K562 (cell line): ENCODE measurements around the gene TNK2. TPM values are rescaled to one million over a fixed set of nuclear protein-coding genes. Genes with fewer than 3 reads are reported as not detected.

ENCODE experiments used
- ATAC-seq: fragments of 200-7000 bp; cut with Tn5 transposase; 3 replicates; pipeline ENCODE4 v1.9.1; 2020; ENCODE audit warnings: moderate library complexity
- BruUV-seq: library from RNA; stranded (reverse); fragments of 400-500 nt; replicated peaks from 2 replicates; lab custom pipeline; 2021; lab: Mats Ljungman, UMichigan
- CTCF ChIA-PET: fragments of 300-600 bp; formaldehyde crosslinking; extraction: SDS; loops from one replicate; lab custom pipeline; 2021; ENCODE audit warnings: low intra/inter-chr PET ratio; lab: Yijun Ruan, JAX
- POLR2A ChIA-PET: fragments of 300-600, 350-650 bp; sonication (Branson Sonifier 250); formaldehyde crosslinking; extraction: SDS; loops from one replicate; lab custom pipeline; 2021; ENCODE audit warnings: antibody characterized with exemption, inconsistent platforms; lab: Yijun Ruan, JAX
- DNase-seq, 4 experiments: peaks; one replicate each; pipeline versions ENCODE4 v3.0.0 to v3.0.0-alpha.2; 2011 to 2018; ENCODE audit warnings: low spot score in 3 of 4, mixed read lengths in 3 of 4; ENCODE audit errors: extremely low read depth in 1 of 4
- FAIRE-seq: peaks from 2 replicates; lab custom pipeline; 2011; peaks lifted over from hg19 to GRCh38; lab: Jason Lieb, UNC
- H2AFZ ChIP-seq: 2 replicates; pipeline ENCODE4 v1.6.0; 2011; ENCODE audit warnings: low read depth, low read length, control low read depth, inconsistent platforms
- H3K27ac ChIP-seq: fragments of 200-600 bp; 3 replicates; pipeline ENCODE4 v1.8.0; 2011; ENCODE audit warnings: low read depth, mild to moderate bottlenecking, control low read depth, inconsistent platforms, low read length, moderate library complexity, mixed read lengths; ENCODE audit errors: extremely low read depth
- H3K27me3 ChIP-seq, 2 experiments: fragments of 300-600 bp in 1 of 2; 2 replicates in 1 of 2; 3 replicates in 1 of 2; pipeline versions ENCODE4 v1.6.0 to v1.8.0; 2011; ENCODE audit warnings: inconsistent platforms in 2 of 2, low read length in 2 of 2, mild to moderate bottlenecking in 1 of 2, mixed read lengths in 1 of 2, moderate library complexity in 1 of 2; ENCODE audit not compliant: control insufficient read depth in 2 of 2, insufficient read depth in 2 of 2
- H3K36me3 ChIP-seq: fragments of 300-600 bp; 3 replicates; pipeline ENCODE4 v1.8.0; 2011; ENCODE audit warnings: mild to moderate bottlenecking, low read length, inconsistent platforms; ENCODE audit not compliant: control insufficient read depth, insufficient read depth
- H3K4me1 ChIP-seq, 2 experiments: fragments of 200-600 bp in 1 of 2; replicated peaks in 1 of 2; 2 replicates in 1 of 2; 3 replicates in 1 of 2; pipeline versions ENCODE4 v1.5.1 to v1.8.0; 2011; ENCODE audit warnings: inconsistent platforms in 2 of 2, low read length in 2 of 2, mild to moderate bottlenecking in 1 of 2, mixed read lengths in 1 of 2, moderate library complexity in 1 of 2; ENCODE audit not compliant: control insufficient read depth in 2 of 2, insufficient read depth in 2 of 2
- H3K4me2 ChIP-seq: 2 replicates; pipeline ENCODE4 v1.6.1; 2011; ENCODE audit warnings: low read length, control low read depth, inconsistent platforms, mixed read lengths; ENCODE audit not compliant: insufficient read depth
- H3K4me3 ChIP-seq: fragments of 200-600 bp; sonication (generic), shearing (Covaris generic); 2 replicates; pipeline ENCODE4 v1.5.1; 2016; ENCODE audit warnings: control low read depth, inconsistent platforms
- H3K79me2 ChIP-seq: fragments of 200-600 bp; 3 replicates; pipeline ENCODE4 v1.8.0; 2011; ENCODE audit warnings: low read length, inconsistent platforms; ENCODE audit not compliant: control insufficient read depth, insufficient read depth
- H3K9ac ChIP-seq, 2 experiments: 2 replicates each; pipeline versions ENCODE4 v1.6.0 to v1.6.1; 2011; ENCODE audit warnings: low read depth in 2 of 2, low read length in 2 of 2, control low read depth in 1 of 2, inconsistent platforms in 1 of 2, mild to moderate bottlenecking in 1 of 2, mixed read lengths in 1 of 2; ENCODE audit not compliant: insufficient read depth in 1 of 2
- H3K9me1 ChIP-seq: one replicate; pipeline ENCODE4 v1.6.0; 2011; ENCODE audit warnings: inconsistent platforms, mild to moderate bottlenecking, low read length, moderate library complexity; ENCODE audit not compliant: control insufficient read depth, insufficient read depth
- H3K9me3 ChIP-seq: replicated peaks from 2 replicates; pipeline ENCODE4 v1.5.1; 2011; ENCODE audit warnings: low read depth, low read length, inconsistent platforms; ENCODE audit not compliant: control insufficient read depth, insufficient read depth
- H4K20me1 ChIP-seq: replicated peaks from 2 replicates; pipeline ENCODE4 v1.6.1; 2011; ENCODE audit warnings: low read length, inconsistent platforms, mixed read lengths; ENCODE audit not compliant: control insufficient read depth, insufficient read depth
- CC2D1A ChIP-seq: fragments of 450-650 bp; IDR thresholded peaks from 2 replicates; pipeline ENCODE4 v1.6.1; 2017; ENCODE audit warnings: mild to moderate bottlenecking
- EWSR1 ChIP-seq: fragments of 450-650 bp; IDR thresholded peaks from 2 replicates; pipeline ENCODE4 v1.6.1; 2018; ENCODE audit warnings: borderline replicate concordance, mild to moderate bottlenecking, low read depth, moderate library complexity; ENCODE audit not compliant: partially characterized antibody
- NR2C1 ChIP-seq, 2 experiments: fragments of 450-650 bp; IDR thresholded peaks; 2 replicates each; pipeline ENCODE4 v1.6.1; 2017; ENCODE audit warnings: mild to moderate bottlenecking in 2 of 2, antibody characterized with exemption in 1 of 2, inconsistent platforms in 1 of 2, missing compliant biosample characterization in 1 of 2, missing genetic modification characterization in 1 of 2
- NR2C2 ChIP-seq, 2 experiments: fragments of 200-800 bp in 1 of 2; sonication (Bioruptor generic) in 1 of 2; sonication (generic) in 1 of 2; formaldehyde crosslinking in 1 of 2; IDR thresholded peaks; 2 replicates each; pipeline versions ENCODE4 v1.6.1 to v1.8.0; 2016 to 2022; ENCODE audit warnings: mild to moderate bottlenecking in 1 of 2, missing compliant biosample characterization in 1 of 2, missing genetic modification characterization in 1 of 2, missing genetic modification reagents in 1 of 2
- WGBS: fragments of 100-300 bp; shearing (Covaris generic); methylation state at CpG from one replicate; pipeline ENCODE4 v1.1.6; 2016; ENCODE audit warnings: low coverage, mixed read lengths; ENCODE audit not compliant: insufficient coverage; ENCODE audit errors: missing lambda C conversion rate; 5-methylcytosine and 5-hydroxymethylcytosine counted together
- in situ Hi-C: fragments of 300-500 bp; cut with MboI; formaldehyde crosslinking; loops from 4 replicates; pipeline ENCODE4 v1.15.0; 2018; ENCODE audit warnings: inconsistent platforms, mixed read lengths
- intact Hi-C: fragments of 100-400 bp; cut with micrococcal nuclease; formaldehyde crosslinking; loops from 2 replicates; pipeline ENCODE4 v1.14.2; 2022
- polyA plus RNA-seq, 8 experiments: library from polyadenylated mRNA; depleted of rRNA in 4 of 8; stranded (reverse) in 5 of 8; unstranded in 3 of 8; fragments of >200 nt; fragmentation: Nextera tagmentation in 2 of 8; fragmentation: Illumina TruSeq in 1 of 8; extraction: Ambion mirVana in 2 of 8; extraction: Trizol in 1 of 8; gene quantifications; 2 replicates each; pipeline versions ENCODE4 v1.2.1 to v1.2.3, GENCODE V29; 2011 to 2014; ENCODE audit warnings: inconsistent platforms in 1 of 8, missing spikeins in 1 of 8
- total RNA-seq, 7 experiments: library from RNA; depleted of rRNA in 6 of 7; stranded (reverse); fragments of >200 nt in 6 of 7; fragmentation: Illumina TruSeq in 2 of 7; extraction: Trizol in 2 of 7; gene quantifications; 2 replicates each; pipeline versions ENCODE4 v1.2.1 to v1.2.3, GENCODE V29; 2011 to 2021; ENCODE audit warnings: low replicate concordance in 1 of 7
- TF ChIP-seq, protein P1 (sequence below): fragments of 200-800 bp; sonication (Bioruptor generic); IDR thresholded peaks from 2 replicates; pipeline ENCODE4 v1.6.1; 2017; ENCODE audit warnings: missing genetic modification characterization, missing compliant biosample characterization

Gene TNK2
- total and polyA plus RNA-seq, 9 of the 15 experiments (the other 6 are each of a cell fraction or from before 2014, with no cell fraction given), result 0.03 to 33.8 (median 6.5) TPM

DNA sequence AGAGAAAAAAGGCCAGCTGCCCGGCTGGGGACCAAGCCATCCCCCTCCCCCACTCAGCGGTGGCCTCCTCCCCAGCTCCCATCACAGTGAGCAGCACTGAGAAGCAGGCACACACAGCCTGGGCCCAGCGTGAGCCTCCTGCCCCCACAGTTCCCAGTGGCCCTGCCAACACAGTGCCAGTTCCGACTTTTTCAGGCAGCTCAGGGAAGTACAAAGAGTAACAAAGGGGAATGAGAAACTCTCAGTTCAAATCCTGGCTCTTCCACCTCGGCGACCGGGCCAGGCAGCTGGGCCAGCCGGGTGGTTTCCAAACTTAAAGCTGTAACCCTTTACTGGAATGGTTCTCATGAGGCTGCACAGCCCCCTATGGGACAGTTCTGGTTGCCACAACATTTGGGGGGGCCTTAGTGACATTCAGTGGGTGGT, 18.5 kb downstream of the TNK2 start (continued):
- TF ChIP-seq, protein P1, sequence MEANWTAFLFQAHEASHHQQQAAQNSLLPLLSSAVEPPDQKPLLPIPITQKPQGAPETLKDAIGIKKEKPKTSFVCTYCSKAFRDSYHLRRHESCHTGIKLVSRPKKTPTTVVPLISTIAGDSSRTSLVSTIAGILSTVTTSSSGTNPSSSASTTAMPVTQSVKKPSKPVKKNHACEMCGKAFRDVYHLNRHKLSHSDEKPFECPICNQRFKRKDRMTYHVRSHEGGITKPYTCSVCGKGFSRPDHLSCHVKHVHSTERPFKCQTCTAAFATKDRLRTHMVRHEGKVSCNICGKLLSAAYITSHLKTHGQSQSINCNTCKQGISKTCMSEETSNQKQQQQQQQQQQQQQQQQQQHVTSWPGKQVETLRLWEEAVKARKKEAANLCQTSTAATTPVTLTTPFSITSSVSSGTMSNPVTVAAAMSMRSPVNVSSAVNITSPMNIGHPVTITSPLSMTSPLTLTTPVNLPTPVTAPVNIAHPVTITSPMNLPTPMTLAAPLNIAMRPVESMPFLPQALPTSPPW (CRISPR knock-in tag), result peak; percentile 31; the same call in 1 of the 2 replicates
- TF ChIP-seq EWSR1, result no peak

DNA sequence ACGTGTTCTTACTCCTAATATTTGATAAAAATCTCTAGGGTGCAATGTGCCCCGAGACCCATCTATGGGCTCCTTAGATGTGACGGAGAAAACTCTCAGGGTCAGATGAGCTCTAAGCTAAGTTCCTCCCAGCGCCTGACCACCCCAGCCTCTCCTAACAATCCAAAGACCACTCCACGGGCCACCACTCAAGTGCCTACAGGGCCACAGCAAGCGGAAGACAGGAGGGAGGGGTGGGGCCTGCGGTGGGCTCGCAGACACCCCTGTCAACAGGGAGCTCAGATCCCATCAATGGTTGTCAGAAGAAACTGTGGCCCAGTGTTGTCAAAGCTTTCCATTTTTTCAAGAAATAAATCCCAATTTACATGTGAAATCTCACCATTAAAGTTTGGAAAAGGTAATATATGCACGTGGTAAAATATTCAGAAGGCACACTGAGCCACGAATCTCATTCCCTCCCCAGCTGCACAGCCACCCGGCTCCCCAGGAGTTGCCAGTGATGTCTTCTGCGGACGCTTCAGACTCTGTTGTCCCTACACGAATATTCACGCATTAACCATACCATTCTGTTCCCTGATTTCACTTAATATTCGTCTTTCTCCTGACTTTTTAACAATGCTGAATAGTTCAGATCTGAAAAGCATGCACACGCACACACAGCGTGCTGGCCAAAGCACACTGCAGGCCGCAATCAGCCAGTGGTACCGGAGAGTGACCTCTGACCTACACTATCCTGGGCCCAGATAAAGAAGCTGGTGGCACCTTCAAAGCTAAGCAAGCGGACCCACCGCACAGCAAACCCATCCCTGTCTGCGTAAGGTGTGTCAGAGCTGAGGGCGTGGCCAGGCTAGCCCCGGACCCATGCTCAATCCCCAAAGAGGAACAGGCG, 19.1 kb downstream of the TNK2 start:
- CTCF ChIA-PET, result no interaction called here
- no TSS peak for BruUV-seq
- WGBS, result 71% methylated on average over 25 of the region's 26 CpGs
- Histone ChIP-seq H3K4me2 (0 out of 2 replicates have a peak overlapping the region, but pooled peaks have one; percentile 1), H3K9ac (peak overlapping the region in 1 of 2 experiments; percentile 77; a peak in 2 of 4 replicates), H3K4me3 (no peak overlapping the region), H4K20me1 (no peaks in the 10 kb centered on the region; the same call in 1 of the 2 replicates), H3K36me3 (peaks cover 7% of the 10 kb centered on the region; the same call in 1 of the 3 replicates), H3K9me1 (peaks cover 4% of the 10 kb centered on the region), H3K79me2 (no peaks in the 10 kb centered on the region), H3K27ac (no peak overlapping the region), H3K4me1 (peaks cover 19 to 74% of the 10 kb centered on the region in 2 experiments; a peak in 4 of 5 replicates), H3K9me3 (peaks cover 1% of the 10 kb centered on the region; the same call in 1 of the 2 replicates), H2AFZ (no peak overlapping the region), H3K27me3 (no peaks in the 10 kb centered on the region)
- FAIRE-seq, result no peak
- ATAC-seq, result no peak
- POLR2A ChIA-PET, result interaction anchor here (0.6 to 2.3 kb wide), 5 partner anchors 12 to 278 kb away, joined by 4 to 10 read pairs (median 4); partner anchors contain the start of gene TNK2
- no peak for DNase-seq
- intact Hi-C loops, result no loop called here
- in situ Hi-C loops, result loop anchor here (25.0 kb wide), 1 partner anchor 623 kb away; the partner anchor contains the start of genes RNF168 and SMCO1
- TF ChIP-seq NR2C1 (IDR thresholded peaks at IDR 0.05) (peak; percentile 58; the same call in 1 of the 2 replicates), NR2C1 (tag; IDR thresholded peaks at IDR 0.05) (peak; percentile 50; the same call in 1 of the 2 replicates), NR2C2 (CRISPR knock-in tag; IDR thresholded peaks at IDR 0.05) (no peak), NR2C2 (tag; IDR thresholded peaks at IDR 0.05) (0 out of 2 replicates have a peak, but pooled peaks have one; percentile 27), CC2D1A (no peak)
